Measurements from ENCODE around the gene DOCK8.
"Not testable (repeated sequence)": the region's sequence is repeated elsewhere in the genome, so short reads cannot be mapped to it uniquely, and the experiment has no call there.

Gene DOCK8

DNA sequence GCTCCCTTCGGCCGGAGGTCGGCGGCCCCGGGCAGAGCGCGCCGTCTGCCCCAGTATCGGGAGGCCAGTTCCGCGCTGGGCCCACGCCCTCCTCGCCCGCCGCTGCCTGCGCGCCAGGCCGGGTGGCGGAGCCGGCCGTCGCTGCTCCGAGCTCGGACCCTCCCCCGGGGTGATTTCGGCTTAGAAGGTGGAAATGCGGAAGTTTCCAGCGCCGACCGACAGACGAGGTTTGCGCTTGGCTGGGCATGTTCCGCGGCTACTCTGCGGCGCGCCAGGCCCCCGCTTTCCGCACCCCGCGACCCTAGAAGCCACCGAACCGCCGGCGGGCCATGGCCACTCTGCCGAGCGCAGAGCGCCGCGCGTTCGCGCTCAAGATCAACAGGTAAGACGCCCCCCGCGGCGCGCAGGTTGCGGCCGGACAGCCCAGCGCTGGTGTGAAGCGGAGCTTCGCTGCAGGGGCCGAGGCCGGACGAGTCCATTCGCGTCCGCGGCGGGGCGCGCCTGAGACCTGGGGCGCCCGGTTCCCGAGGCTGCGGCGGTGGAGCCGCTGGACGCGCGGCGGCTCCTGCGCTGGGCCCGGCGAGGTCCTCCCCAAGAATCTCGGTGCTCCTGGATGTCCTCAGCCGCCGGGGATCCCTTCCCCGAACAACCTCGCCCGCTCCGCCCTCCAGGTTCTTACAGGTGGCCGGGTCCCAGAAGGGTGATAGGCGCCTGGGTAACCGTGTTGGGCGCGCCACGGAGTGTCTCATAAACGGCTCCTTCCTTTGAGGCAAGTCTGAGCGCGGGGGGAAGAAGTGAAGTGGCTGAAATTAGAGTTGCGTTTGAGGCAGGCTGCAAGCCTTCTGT lies at the start of gene DOCK8:
TSS of gene DOCK8 (plus strand) at position 218 of the 846 bp plus-strand sequence. CDS start at position 330, 112 bp downstream.
- peak; percentile 22 for TF ChIP-seq CTCF (conservative IDR thresholded peaks at IDR 0.05)
- no peak for TF ChIP-seq ZFX (IDR thresholded peaks at IDR 0.05)
- no peak within 1 kb of the TSS for H3K27ac ChIP-seq

DNA sequence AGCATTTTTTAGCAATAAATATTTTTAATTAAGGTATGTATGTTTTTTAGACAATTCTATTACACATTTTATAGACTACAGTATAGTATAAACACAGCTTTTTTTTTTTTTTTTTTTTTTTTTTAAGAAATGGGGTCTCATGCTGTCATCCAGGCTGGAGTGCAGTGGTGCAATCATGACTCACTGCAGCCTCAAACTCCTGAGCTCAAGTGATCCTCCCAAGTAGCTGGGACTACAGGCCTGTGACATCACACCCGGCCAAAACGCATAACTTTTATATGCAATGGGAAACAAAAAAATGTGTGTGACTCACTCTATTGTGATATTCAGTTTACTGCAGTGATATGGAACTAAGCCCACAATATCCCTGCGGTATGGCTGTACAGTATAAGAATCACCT lies 44.9 kb upstream of the DOCK8 start:
- H3K27ac ChIP-seq = not testable (repeated sequence)

- not testable (repeated sequence) for H3K27ac ChIP-seq
Measured at GRCh38 chr9:178140-178825, 36.4 kb upstream of the DOCK8 start.

DNA sequence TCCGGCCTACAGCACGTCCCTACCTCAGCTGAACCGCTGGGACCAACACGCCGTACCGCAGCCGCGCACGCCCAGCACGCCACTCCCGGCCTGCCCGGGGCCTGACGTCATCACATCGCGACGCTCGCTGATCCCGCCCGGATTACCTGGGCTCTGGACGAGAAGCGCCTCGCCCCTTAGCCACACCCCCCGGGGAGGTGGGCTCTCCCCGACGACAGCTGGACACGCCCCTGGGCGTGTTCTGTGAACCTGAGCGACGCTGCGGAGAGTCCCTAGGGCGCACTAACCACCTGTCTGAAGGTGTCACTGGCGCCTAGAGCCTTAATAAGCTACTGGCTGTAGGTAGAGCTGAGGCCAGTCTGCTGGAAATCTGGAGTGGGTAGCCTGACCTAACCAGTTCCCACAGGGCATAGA lies 35.7 kb upstream of the DOCK8 start, which contains the start of gene ZNG1A:
TSS of gene ZNG1A (minus strand) at position 87 of the 414 bp plus-strand sequence. CDS start 87 bp downstream, outside the sequence.
- not testable (repeated sequence) for H3K27ac ChIP-seq

GRCh38 chr9:199601-200000 lies 15.1 kb upstream of the DOCK8 start:
- not testable (repeated sequence) for H3K27ac ChIP-seq

DNA sequence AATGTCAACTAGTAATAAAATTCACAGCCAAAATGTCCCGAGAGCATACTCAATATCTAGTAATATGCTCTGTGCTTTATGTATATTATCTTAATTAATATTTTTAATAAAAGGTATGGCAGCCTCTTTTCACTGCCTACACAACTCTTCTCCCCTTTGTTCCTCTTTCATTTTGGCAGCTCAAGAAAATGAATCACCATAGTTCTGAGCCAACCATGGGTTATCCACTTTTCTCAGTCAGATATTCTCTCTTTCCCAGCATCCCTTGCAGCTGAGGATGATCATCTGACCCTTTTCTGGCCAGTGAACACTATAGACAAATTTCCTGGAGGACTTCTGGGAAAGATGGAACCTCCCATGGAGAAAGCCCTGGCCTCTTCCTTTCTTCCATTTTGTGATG lies 8.2 kb upstream of the DOCK8 start:
- no peak for TF ChIP-seq ZFX (IDR thresholded peaks at IDR 0.05)

GRCh38 chr9:209143-209758 lies 5.4 kb upstream of the DOCK8 start:
- TF ChIP-seq CTCF (conservative IDR thresholded peaks at IDR 0.05) = no peak
- no peak for TF ChIP-seq ZFX (IDR thresholded peaks at IDR 0.05)
- H3K27ac ChIP-seq = no peak overlapping the region

More for the DNA sequence above, 8.2 kb upstream of the DOCK8 start:
- H3K27ac ChIP-seq = no peak overlapping the region

GRCh38 chr9:211036-211435 lies 3.6 kb upstream of the DOCK8 start:
- TF ChIP-seq CTCF (conservative IDR thresholded peaks at IDR 0.05) = no peak
- no peak for TF ChIP-seq ZFX (IDR thresholded peaks at IDR 0.05)
- H3K27ac ChIP-seq = no peak overlapping the region

DNA sequence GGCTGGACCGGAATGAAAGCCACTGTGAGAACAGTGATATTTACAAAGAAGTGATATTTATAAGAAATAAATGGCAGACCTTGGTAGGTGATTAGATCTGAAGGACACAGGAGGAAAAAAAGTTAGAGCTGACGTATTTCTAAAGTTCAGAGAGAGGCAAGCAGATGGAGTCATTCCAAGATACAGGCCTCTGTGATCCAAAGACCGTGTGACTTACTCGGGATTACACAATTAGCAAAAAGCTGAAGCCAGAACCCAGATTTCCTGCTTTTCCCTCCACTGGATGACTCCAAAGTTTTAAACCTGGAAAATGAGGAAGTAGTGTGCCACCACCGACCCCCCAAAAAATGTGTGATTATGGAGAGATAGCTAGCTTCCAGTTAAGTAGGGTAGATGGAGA lies 3.1 kb upstream of the DOCK8 start:
- TF ChIP-seq CTCF (conservative IDR thresholded peaks at IDR 0.05) = no peak
- no peak for TF ChIP-seq ZFX (IDR thresholded peaks at IDR 0.05)

GRCh38 chr9:212297-212696 lies 2.4 kb upstream of the DOCK8 start:
- H3K27ac ChIP-seq = no peak overlapping the region

More for the DNA sequence above, 3.1 kb upstream of the DOCK8 start:
- H3K27ac ChIP-seq = no peak overlapping the region

DNA sequence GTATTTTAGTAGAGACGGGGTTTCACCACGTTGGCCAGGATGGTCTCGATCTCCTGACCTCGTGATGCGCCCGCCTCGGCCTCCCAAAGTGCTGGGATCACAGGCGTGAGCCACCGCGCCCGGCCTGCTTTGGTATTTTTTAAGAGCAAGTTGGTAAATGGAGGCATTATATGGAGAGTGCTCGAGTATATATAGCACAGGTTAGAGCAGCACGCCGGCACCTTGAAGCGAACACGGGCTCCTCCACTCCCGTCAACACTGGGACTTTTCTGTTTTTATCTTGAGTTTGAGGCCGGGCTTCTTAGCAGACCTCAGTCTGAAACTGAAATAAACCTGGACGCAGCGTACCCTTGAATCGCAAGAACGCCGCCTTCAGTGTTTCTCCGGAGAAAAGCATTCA lies 764 bp upstream of the DOCK8 start:
- H3K27ac ChIP-seq = not testable (repeated sequence)

More at GRCh38 chr9:212297-212696, 2.4 kb upstream of the DOCK8 start:
- TF ChIP-seq ZFX (IDR thresholded peaks at IDR 0.05) = no peak
- no peak for TF ChIP-seq CTCF (conservative IDR thresholded peaks at IDR 0.05)

Measured in C4-2B (cell line).